AG08395 (cell line): ENCODE data around the gene STAG3.
"Not testable (repeated sequence)": the region's sequence is repeated elsewhere in the genome, so short reads cannot be mapped to it uniquely, and the experiment has no call there.

Experiments
- DNase-seq: peaks from one replicate; pipeline ENCODE4 v3.0.0; 2012; ENCODE audit warnings: mixed read lengths, low spot score

Gene STAG3

GRCh38 chr7:100247152-100247757 lies 69.5 kb downstream of the STAG3 start:
- peak; percentile 9 for DNase-seq

- DNase-seq, result no peak
Observed at GRCh38 chr7:100248483-100248882, 70.8 kb downstream of the STAG3 start.

GRCh38 chr7:100257017-100257416 lies 79.3 kb downstream of the STAG3 start:
- no peak for DNase-seq

GRCh38 chr7:100259984-100260383 lies 82.3 kb downstream of the STAG3 start:
- DNase-seq, result not testable (repeated sequence)

GRCh38 chr7:100262896-100263295 lies 85.2 kb downstream of the STAG3 start:
- DNase-seq, result not testable (repeated sequence)
